ENCODE data around the gene PRLHR.

PRLHR gene

GRCh38 chr10:118580702-118581101, 14.7 kb downstream of the PRLHR start:
- Mint-ChIP-seq H3K27ac (no peak overlapping the region), H3K9me3 (no peaks in the 10 kb centered on the region), H3K4me3 (no peak overlapping the region), H3K36me3 (no peaks in the 10 kb centered on the region), H3K27me3 (no peaks in the 10 kb centered on the region), H3K4me1 (no peaks in the 10 kb centered on the region)
- DNase-seq: no peak
- CTCF ChIA-PET: interaction anchor here (2.1 kb wide), 1 partner anchor 12 kb away, joined by 10 read pairs; no protein-coding TSS in a partner anchor

GRCh38 chr10:118573512-118573911, 21.9 kb downstream of the PRLHR start:
- Mint-ChIP-seq H3K27me3 (peaks cover 4% of the 10 kb centered on the region), H3K36me3 (no peaks in the 10 kb centered on the region), H3K4me3 (no peak overlapping the region), H3K27ac (no peak overlapping the region), H3K9me3 (no peaks in the 10 kb centered on the region), H3K4me1 (peaks cover 4% of the 10 kb centered on the region)
- DNase-seq: no peak
- CTCF ChIA-PET: interaction anchor here (1.3 kb wide), 1 partner anchor 148 kb away, joined by 4 read pairs; no protein-coding TSS in a partner anchor

GRCh38 chr10:118572256-118573041, 23.0 kb downstream of the PRLHR start:
- CTCF ChIA-PET: interaction anchor here (0.6 kb wide), 1 partner anchor 149 kb away, joined by 3 read pairs; no protein-coding TSS in a partner anchor
- H3K9me3 Mint-ChIP-seq: no peaks in the 10 kb centered on the region
- peaks cover 6% of the 10 kb centered on the region for H3K4me1 Mint-ChIP-seq

GRCh38 chr10:118571123-118571522, 24.3 kb downstream of the PRLHR start:
- no peak overlapping the region for H3K4me3 Mint-ChIP-seq
- no peak for DNase-seq
- H3K36me3 Mint-ChIP-seq: no peaks in the 10 kb centered on the region
- H3K4me1 Mint-ChIP-seq: peaks cover 6% of the 10 kb centered on the region
- H3K27ac Mint-ChIP-seq: no peak overlapping the region
- CTCF ChIA-PET: interaction anchor here (1.1 to 5.0 kb wide), 2 partner anchors 149 to 279 kb away, joined by 5 to 75 read pairs; no protein-coding TSS in a partner anchor
- H3K9me3 Mint-ChIP-seq: no peaks in the 10 kb centered on the region
- H3K27me3 Mint-ChIP-seq: peaks cover 5% of the 10 kb centered on the region

More at GRCh38 chr10:118572256-118573041, 23.0 kb downstream of the PRLHR start:
- Mint-ChIP-seq H3K4me3 (no peak overlapping the region), H3K36me3 (no peaks in the 10 kb centered on the region), H3K27me3 (peaks cover 4% of the 10 kb centered on the region), H3K27ac (no peak overlapping the region)
- DNase-seq: no peak

- Mint-ChIP-seq H3K4me3 (no peak overlapping the region), H3K27ac (no peak overlapping the region), H3K36me3 (no peaks in the 10 kb centered on the region), H3K9me3 (no peaks in the 10 kb centered on the region), H3K27me3 (peaks cover 9% of the 10 kb centered on the region), H3K4me1 (peaks cover 6% of the 10 kb centered on the region)
- CTCF ChIA-PET: interaction anchor here (1.1 to 5.0 kb wide), 4 partner anchors 149 to 279 kb away, joined by 5 to 75 read pairs (median 11); no protein-coding TSS in a partner anchor
- DNase-seq: no peak
Measured at GRCh38 chr10:118570591-118570990, 24.9 kb downstream of the PRLHR start.

- Mint-ChIP-seq H3K27me3 (peaks cover 16% of the 10 kb centered on the region), H3K4me3 (no peak overlapping the region), H3K27ac (no peak overlapping the region), H3K9me3 (no peaks in the 10 kb centered on the region), H3K36me3 (no peaks in the 10 kb centered on the region), H3K4me1 (peaks cover 6% of the 10 kb centered on the region)
- CTCF ChIA-PET: interaction anchor here (1.2 to 5.0 kb wide), 7 partner anchors 12 to 280 kb away, joined by 4 to 75 read pairs (median 10); no protein-coding TSS in a partner anchor
- no peak for DNase-seq
Measured at GRCh38 chr10:118569882-118570252, 25.6 kb downstream of the PRLHR start.

- DNase-seq: no peak
- no peaks in the 10 kb centered on the region for H3K9me3 Mint-ChIP-seq
- peaks cover 3% of the 10 kb centered on the region for H3K4me1 Mint-ChIP-seq
- CTCF ChIA-PET: interaction anchor here (0.6 to 5.0 kb wide), 14 partner anchors 12 to 570 kb away, joined by 3 to 75 read pairs (median 6); no protein-coding TSS in a partner anchor
- no peak overlapping the region for H3K4me3 Mint-ChIP-seq
- H3K27ac Mint-ChIP-seq: no peak overlapping the region
- H3K27me3 Mint-ChIP-seq: peaks cover 21% of the 10 kb centered on the region
- H3K36me3 Mint-ChIP-seq: no peaks in the 10 kb centered on the region
Measured at GRCh38 chr10:118569241-118569881, 26.1 kb downstream of the PRLHR start.

GRCh38 chr10:118568327-118568848, 27.1 kb downstream of the PRLHR start:
- H3K36me3 Mint-ChIP-seq: no peaks in the 10 kb centered on the region
- peaks cover 2% of the 10 kb centered on the region for H3K4me1 Mint-ChIP-seq
- H3K9me3 Mint-ChIP-seq: no peaks in the 10 kb centered on the region
- CTCF ChIA-PET: interaction anchor here (0.7 to 5.0 kb wide), 20 partner anchors 9 to 630 kb away, joined by 3 to 75 read pairs (median 4); no protein-coding TSS in a partner anchor
- peak; percentile 65 for DNase-seq
- peaks cover 21% of the 10 kb centered on the region for H3K27me3 Mint-ChIP-seq
- H3K27ac Mint-ChIP-seq: no peak overlapping the region
- no peak overlapping the region for H3K4me3 Mint-ChIP-seq

GRCh38 chr10:118567701-118568248, 27.7 kb downstream of the PRLHR start:
- Mint-ChIP-seq H3K36me3 (no peaks in the 10 kb centered on the region), H3K4me3 (no peak overlapping the region), H3K9me3 (no peaks in the 10 kb centered on the region), H3K27me3 (peaks cover 21% of the 10 kb centered on the region), H3K27ac (no peak overlapping the region), H3K4me1 (peaks cover 2% of the 10 kb centered on the region)
- CTCF ChIA-PET: interaction anchor here (0.7 to 5.0 kb wide), 15 partner anchors 9 to 630 kb away, joined by 3 to 75 read pairs (median 4); no protein-coding TSS in a partner anchor
- DNase-seq: no peak

- peaks cover 2% of the 10 kb centered on the region for H3K4me1 Mint-ChIP-seq
- peaks cover 21% of the 10 kb centered on the region for H3K27me3 Mint-ChIP-seq
- CTCF ChIA-PET: interaction anchor here (0.9 to 5.0 kb wide), 7 partner anchors 8 to 288 kb away, joined by 3 to 75 read pairs (median 4); no protein-coding TSS in a partner anchor
- H3K27ac Mint-ChIP-seq: no peak overlapping the region
- no peaks in the 10 kb centered on the region for H3K36me3 Mint-ChIP-seq
- DNase-seq: no peak
- no peaks in the 10 kb centered on the region for H3K9me3 Mint-ChIP-seq
- no peak overlapping the region for H3K4me3 Mint-ChIP-seq
Measured at GRCh38 chr10:118566911-118567310, 28.5 kb downstream of the PRLHR start.

GRCh38 chr10:118565301-118566075, 30.0 kb downstream of the PRLHR start:
- CTCF ChIA-PET: no interaction called here
- H3K4me3 Mint-ChIP-seq: no peak overlapping the region
- no peak overlapping the region for H3K27ac Mint-ChIP-seq
- H3K36me3 Mint-ChIP-seq: no peaks in the 10 kb centered on the region
- peaks cover 22% of the 10 kb centered on the region for H3K27me3 Mint-ChIP-seq
- H3K9me3 Mint-ChIP-seq: no peaks in the 10 kb centered on the region
- peaks cover 2% of the 10 kb centered on the region for H3K4me1 Mint-ChIP-seq
- no peak for DNase-seq

GRCh38 chr10:118564652-118565051, 30.8 kb downstream of the PRLHR start:
- H3K4me1 Mint-ChIP-seq: peaks cover 2% of the 10 kb centered on the region
- H3K4me3 Mint-ChIP-seq: no peak overlapping the region
- H3K36me3 Mint-ChIP-seq: no peaks in the 10 kb centered on the region
- no peaks in the 10 kb centered on the region for H3K9me3 Mint-ChIP-seq
- no peak overlapping the region for H3K27ac Mint-ChIP-seq
- DNase-seq: no peak
- CTCF ChIA-PET: no interaction called here
- peaks cover 23% of the 10 kb centered on the region for H3K27me3 Mint-ChIP-seq

- no peak overlapping the region for H3K4me3 Mint-ChIP-seq
- no peak for DNase-seq
- peaks cover 23% of the 10 kb centered on the region for H3K27me3 Mint-ChIP-seq
- CTCF ChIA-PET: no interaction called here
- H3K4me1 Mint-ChIP-seq: peaks cover 2% of the 10 kb centered on the region
- no peaks in the 10 kb centered on the region for H3K9me3 Mint-ChIP-seq
- H3K36me3 Mint-ChIP-seq: no peaks in the 10 kb centered on the region
- no peak overlapping the region for H3K27ac Mint-ChIP-seq
Measured at GRCh38 chr10:118564114-118564513, 31.3 kb downstream of the PRLHR start.
